Esophagus squamous epithelium (tissue), 5 donors: ENCODE measurements around the gene HMX3. TPM values are rescaled to one million over a fixed set of nuclear protein-coding genes. Genes with fewer than 3 reads are reported as not detected.

Experiments used
- DNase-seq: peaks from one replicate; lab custom pipeline; 2025; lab: John Stamatoyannopoulos, UW
- H3K27ac ChIP-seq, 4 donors: fragments of 200-600 bp; sonication (generic); one replicate each; pipeline ENCODE4 v1.5.1; 2016 to 2019; ENCODE audit warnings: mild to moderate bottlenecking in 1 of 4
- H3K27me3 ChIP-seq, 4 donors: fragments of 200-600 bp; sonication (generic); 1 replicate in 3 of 4; 2 replicates in 1 of 4; pipeline versions ENCODE4 v1.5.1 to v1.6.0; 2017 to 2021; ENCODE audit warnings: antibody characterized with exemption in 1 of 4
- H3K36me3 ChIP-seq, 3 donors: fragments of 200-600 bp; sonication (generic); one replicate each; pipeline ENCODE4 v1.5.1; 2016 to 2019
- H3K4me1 ChIP-seq, 3 donors: fragments of 200-600 bp; sonication (generic); one replicate each; pipeline ENCODE4 v1.5.1; 2017 to 2019
- H3K4me3 ChIP-seq, 4 donors: fragments of 200-600 bp; sonication (generic); 1 replicate in 3 of 4; 2 replicates in 1 of 4; pipeline ENCODE4 v1.5.1; 2016 to 2019; ENCODE audit warnings: mild to moderate bottlenecking in 2 of 4, moderate library complexity in 1 of 4
- H3K9me3 ChIP-seq, 3 donors: fragments of 200-600 bp; sonication (generic); one replicate each; pipeline ENCODE4 v1.5.1; 2016 to 2019
- POLR2A ChIP-seq, 4 donors: fragments of 450-650 bp; IDR thresholded peaks; one replicate each; pipeline ENCODE4 v1.6.1; 2017; ENCODE audit warnings: antibody characterized with exemption in 4 of 4, mild to moderate bottlenecking in 4 of 4, moderate library complexity in 3 of 4
- WGBS, 2 donors: methylation state at CpG; one replicate each; pipeline ENCODE4 v1.1.5; 2018; 5-methylcytosine and 5-hydroxymethylcytosine counted together
- intact Hi-C: fragments of 100-400 bp; cut with DNase I; formaldehyde crosslinking; loops from one replicate; pipeline ENCODE4 v1.15.0; 2022
- total RNA-seq, 4 donors: library from RNA; depleted of rRNA; stranded (reverse); fragments of >200 nt; gene quantifications; one replicate each; pipeline ENCODE4 v1.1.0, GENCODE V29; 2016
- TF ChIP-seq, protein P1 (sequence below), 6 experiments: fragments of 450-650 bp in 4 of 6; fragments of 200-600 bp in 2 of 6; sonication (generic) in 2 of 6; IDR thresholded peaks; one replicate each; pipeline ENCODE4 v1.5.1; 2016 to 2019; ENCODE audit warnings: antibody characterized with exemption in 6 of 6, mild to moderate bottlenecking in 4 of 6, moderate library complexity in 4 of 6
- donor health status: DM: yes; HTN: yes; CAD: no.

HMX3 gene
- total RNA-seq, 4 donors from 2014 or later = not detected

GRCh38 chr10:123139165-123139520, 3.4 kb downstream of the HMX3 start:
- H3K4me3 ChIP-seq = no peak overlapping the region
- TF ChIP-seq POLR2A (IDR thresholded peaks at IDR 0.05) = no peak
- TF ChIP-seq, protein P1, sequence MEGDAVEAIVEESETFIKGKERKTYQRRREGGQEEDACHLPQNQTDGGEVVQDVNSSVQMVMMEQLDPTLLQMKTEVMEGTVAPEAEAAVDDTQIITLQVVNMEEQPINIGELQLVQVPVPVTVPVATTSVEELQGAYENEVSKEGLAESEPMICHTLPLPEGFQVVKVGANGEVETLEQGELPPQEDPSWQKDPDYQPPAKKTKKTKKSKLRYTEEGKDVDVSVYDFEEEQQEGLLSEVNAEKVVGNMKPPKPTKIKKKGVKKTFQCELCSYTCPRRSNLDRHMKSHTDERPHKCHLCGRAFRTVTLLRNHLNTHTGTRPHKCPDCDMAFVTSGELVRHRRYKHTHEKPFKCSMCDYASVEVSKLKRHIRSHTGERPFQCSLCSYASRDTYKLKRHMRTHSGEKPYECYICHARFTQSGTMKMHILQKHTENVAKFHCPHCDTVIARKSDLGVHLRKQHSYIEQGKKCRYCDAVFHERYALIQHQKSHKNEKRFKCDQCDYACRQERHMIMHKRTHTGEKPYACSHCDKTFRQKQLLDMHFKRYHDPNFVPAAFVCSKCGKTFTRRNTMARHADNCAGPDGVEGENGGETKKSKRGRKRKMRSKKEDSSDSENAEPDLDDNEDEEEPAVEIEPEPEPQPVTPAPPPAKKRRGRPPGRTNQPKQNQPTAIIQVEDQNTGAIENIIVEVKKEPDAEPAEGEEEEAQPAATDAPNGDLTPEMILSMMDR (IDR thresholded peaks at IDR 0.05) = no peak
- WGBS, 2 donors = 6 to 20% methylated on average over 6 to 7 of the region's 7 CpGs
- H3K27ac ChIP-seq = no peak overlapping the region
- DNase-seq = no peak
- H3K27me3 ChIP-seq = peaks cover 65 to 100% (median 88%) of the 10 kb centered on the region in 4 donors
- H3K36me3 ChIP-seq = no peaks in the 10 kb centered on the region
- no peaks in the 10 kb centered on the region for H3K9me3 ChIP-seq
- intact Hi-C loops = loop anchor here (10.0 kb wide), 1 partner anchor 226 kb away; no protein-coding TSS in a partner anchor
- peaks cover 40 to 71% (median 46%) of the 10 kb centered on the region in 3 donors for H3K4me1 ChIP-seq

DNA sequence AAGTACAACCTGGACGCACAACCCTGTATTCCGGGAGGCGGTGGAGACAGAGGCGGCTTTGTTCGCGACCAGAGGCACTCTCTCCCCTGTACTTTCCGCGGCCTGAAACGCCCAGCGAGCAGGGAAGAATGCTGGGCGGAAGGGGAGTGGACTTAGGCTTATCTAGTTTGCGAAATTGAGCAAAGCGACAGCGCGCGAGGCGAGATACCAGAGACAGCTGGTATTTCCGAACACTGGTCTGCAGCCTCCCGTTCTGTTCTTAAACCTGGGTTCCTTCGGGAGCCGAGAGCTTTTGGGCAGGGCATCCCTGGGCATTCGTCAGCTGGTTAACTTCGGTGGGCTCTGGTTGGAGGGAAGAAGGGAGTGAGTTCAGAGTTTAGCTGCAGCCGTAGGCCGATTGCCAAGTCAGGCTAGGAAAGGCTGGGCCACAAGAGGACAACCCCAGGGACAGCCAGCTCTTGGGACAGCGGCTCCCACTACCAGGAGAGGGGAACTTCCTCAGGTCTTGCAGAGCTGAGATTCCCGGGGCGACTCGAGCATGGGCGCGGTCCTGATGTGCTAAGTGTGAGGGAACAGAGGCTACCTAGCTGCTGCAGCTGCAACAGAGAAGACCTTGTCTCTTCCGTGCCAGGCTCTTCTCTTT, 3.9 kb downstream of the HMX3 start:
- Histone ChIP-seq H3K4me3 (no peak overlapping the region), H3K9me3 (no peaks in the 10 kb centered on the region), H3K36me3 (no peaks in the 10 kb centered on the region), H3K27me3 (peaks cover 63 to 100% (median 86%) of the 10 kb centered on the region in 4 donors), H3K27ac (no peak overlapping the region), H3K4me1 (peaks cover 36 to 70% (median 41%) of the 10 kb centered on the region in 3 donors)
- 6 to 7% methylated on average over 21 to 23 of the region's 32 CpGs for WGBS, 2 donors
- TF ChIP-seq, protein P1 (IDR thresholded peaks at IDR 0.05) = no peak
- TF ChIP-seq POLR2A (IDR thresholded peaks at IDR 0.05) = no peak
- intact Hi-C loops = loop anchor here (10.0 kb wide), 1 partner anchor 225 kb away; no protein-coding TSS in a partner anchor
- DNase-seq = no peak

- Histone ChIP-seq H3K27ac (no peak overlapping the region), H3K4me1 (peaks cover 31 to 64% (median 39%) of the 10 kb centered on the region in 3 donors), H3K9me3 (no peaks in the 10 kb centered on the region), H3K36me3 (no peaks in the 10 kb centered on the region), H3K4me3 (no peak overlapping the region), H3K27me3 (peaks cover 57 to 100% (median 86%) of the 10 kb centered on the region in 4 donors)
- no peak for DNase-seq
- no peak for TF ChIP-seq POLR2A (IDR thresholded peaks at IDR 0.05)
- TF ChIP-seq, protein P1 (IDR thresholded peaks at IDR 0.05) = no peak
- intact Hi-C loops = no loop called here
- WGBS, 2 donors = 9 to 16% methylated on average over 17 to 24 of the region's 43 CpGs
These were observed 4.6 kb downstream of the HMX3 start for GRCh38 chr10:123140164-123140982.

DNA sequence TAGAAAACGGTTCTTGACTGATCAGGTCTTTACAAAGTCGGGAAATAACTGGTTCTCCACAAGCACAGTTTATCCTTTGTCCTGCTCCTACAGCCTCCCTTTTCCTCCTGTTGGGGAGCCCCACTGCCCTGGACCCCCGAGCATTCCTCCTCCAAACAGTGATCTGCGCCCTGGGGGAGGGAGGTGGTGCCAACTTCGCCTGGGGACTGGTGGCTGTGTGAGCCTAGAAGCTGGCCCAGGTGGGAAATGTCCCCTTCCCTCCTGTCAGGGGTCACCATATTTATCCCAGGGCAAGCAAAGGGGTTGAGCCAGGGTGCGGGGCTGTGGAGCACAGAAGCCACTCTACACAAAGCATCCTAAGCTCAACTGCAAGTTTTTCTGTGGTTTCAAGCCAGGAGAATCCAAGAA, 5.2 kb downstream of the HMX3 start:
- no peak for TF ChIP-seq POLR2A (IDR thresholded peaks at IDR 0.05)
- TF ChIP-seq, protein P1 (IDR thresholded peaks at IDR 0.05) = no peak
- WGBS, 2 donors = 0 to 13% methylated on average over 2 to 4 of the region's 6 CpGs
- Histone ChIP-seq H3K27ac (no peak overlapping the region), H3K4me3 (no peak overlapping the region), H3K9me3 (no peaks in the 10 kb centered on the region), H3K4me1 (peaks cover 27 to 64% (median 34%) of the 10 kb centered on the region in 3 donors), H3K27me3 (peaks cover 58 to 100% (median 87%) of the 10 kb centered on the region in 4 donors), H3K36me3 (no peaks in the 10 kb centered on the region)
- no peak for DNase-seq
- intact Hi-C loops = no loop called here
